ENCODE data around the gene KLF12. TPM values are rescaled to one million over a fixed set of nuclear protein-coding genes. Genes with fewer than 3 reads are reported as not detected.

The KLF12 gene
- total RNA-seq, 1 experiment from 2014 or later = 1.7 TPM

GRCh38 chr13:74114641-74115040, 19.6 kb downstream of the KLF12 start:
- DNase-seq = no peak
- H3K4me3 ChIP-seq = no peak overlapping the region

DNA sequence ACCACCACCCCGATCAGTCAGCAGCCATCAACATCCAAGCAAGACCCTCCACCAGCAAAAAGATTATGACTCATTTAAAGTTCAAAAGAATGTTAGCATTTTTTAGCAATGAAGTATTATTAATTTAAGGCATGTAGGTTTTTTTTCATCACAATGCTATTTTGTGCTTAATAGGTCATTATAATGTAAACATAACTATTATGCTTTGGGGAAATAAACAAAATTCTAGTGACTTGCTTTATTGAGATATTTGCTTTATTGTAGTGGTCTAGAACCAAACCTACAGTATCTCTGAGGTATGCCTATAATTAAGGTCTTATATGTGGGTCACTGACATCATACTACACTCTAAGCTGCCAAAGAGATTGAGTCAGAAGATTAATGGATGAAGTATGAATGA, 20.0 kb downstream of the KLF12 start:
- no peak overlapping the region for H3K4me3 ChIP-seq
- H3K36me3 ChIP-seq = no peaks in the 10 kb centered on the region
- H3K9me3 ChIP-seq = peaks cover 7% of the 10 kb centered on the region; the same call in 1 of the 2 replicates
- peak; percentile 8 for DNase-seq
- no peaks in the 10 kb centered on the region for H3K27me3 ChIP-seq

More at GRCh38 chr13:74114641-74115040, 19.6 kb downstream of the KLF12 start:
- H3K9me3 ChIP-seq = peaks cover 11% of the 10 kb centered on the region
- no peaks in the 10 kb centered on the region for H3K36me3 ChIP-seq
- H3K27me3 ChIP-seq = no peaks in the 10 kb centered on the region

DNA sequence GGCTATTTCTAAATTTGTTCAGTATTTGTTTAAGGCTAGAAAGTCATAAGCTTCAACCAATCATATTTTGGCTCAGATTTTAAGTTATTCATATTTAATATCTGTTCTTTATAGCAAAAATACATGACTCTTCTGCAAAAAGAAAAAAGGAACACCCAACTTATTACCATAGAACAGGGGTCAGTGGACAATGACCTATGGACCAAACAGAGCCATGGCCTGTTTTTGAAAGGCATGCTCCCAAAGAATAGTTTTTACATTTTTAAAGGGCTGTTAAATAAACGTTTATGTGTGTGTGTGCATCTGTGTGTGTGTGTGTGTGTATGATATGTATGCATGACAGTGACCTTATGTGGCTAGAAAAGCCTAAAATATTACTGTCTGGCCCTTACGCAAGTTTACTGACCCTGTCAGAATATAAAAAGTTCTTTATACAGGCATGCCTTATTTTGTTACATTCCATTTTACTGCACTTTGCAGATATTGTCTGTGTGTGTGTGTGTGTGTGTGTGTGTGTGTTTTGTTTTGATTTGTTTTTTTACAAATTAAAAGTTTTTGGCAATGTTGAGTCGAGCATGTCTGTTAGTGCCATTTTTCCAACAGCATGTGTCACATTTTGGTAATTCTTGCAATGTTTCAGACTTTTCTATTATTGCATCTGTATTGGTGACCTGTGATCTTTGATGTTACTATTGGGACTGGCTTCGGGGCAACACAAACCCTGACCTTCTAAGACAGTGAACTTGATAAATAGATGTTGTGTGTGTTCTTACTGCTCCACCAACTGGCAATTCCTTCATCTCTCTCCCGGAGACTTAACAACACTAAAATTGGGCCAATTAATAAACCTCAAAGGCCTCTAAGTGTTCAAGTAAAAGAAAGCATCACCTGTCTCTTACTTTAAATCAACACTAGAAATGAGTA, 22.0 kb downstream of the KLF12 start:
- 0 out of 2 replicates have a peak, but pooled peaks cover 2% of the 10 kb centered on the region for H3K9me3 ChIP-seq
- no peak for DNase-seq
- H3K4me3 ChIP-seq = no peak overlapping the region
- no peaks in the 10 kb centered on the region for H3K36me3 ChIP-seq
- H3K27me3 ChIP-seq = no peaks in the 10 kb centered on the region

- DNase-seq = no peak
- 0 out of 2 replicates have a peak, but pooled peaks cover 2% of the 10 kb centered on the region for H3K9me3 ChIP-seq
- no peak overlapping the region for H3K4me3 ChIP-seq
- H3K36me3 ChIP-seq = no peaks in the 10 kb centered on the region
- no peaks in the 10 kb centered on the region for H3K27me3 ChIP-seq
These were observed 22.8 kb downstream of the KLF12 start for GRCh38 chr13:74111399-74111798.

DNA sequence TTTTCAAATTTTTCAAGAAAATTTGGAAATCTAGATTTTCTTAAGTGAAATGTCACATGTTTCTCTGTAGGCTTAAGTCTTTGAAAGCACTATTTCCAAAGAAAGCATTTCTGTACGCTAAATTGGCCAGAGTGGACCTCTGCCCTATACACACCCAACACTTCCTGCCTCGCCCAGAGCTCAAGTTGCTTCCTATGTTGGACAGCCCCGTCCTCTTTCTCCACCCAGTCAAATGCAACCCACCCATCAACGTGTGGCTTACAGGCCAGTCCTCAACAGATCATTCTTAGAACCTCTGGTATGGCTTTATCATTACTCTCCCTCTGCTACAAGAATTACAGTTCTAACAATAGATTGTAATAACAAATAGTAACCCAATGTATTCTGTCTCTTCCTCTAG, 24.2 kb downstream of the KLF12 start:
- no peak for DNase-seq
- H3K4me3 ChIP-seq = no peak overlapping the region
- H3K27me3 ChIP-seq = no peaks in the 10 kb centered on the region

DNA sequence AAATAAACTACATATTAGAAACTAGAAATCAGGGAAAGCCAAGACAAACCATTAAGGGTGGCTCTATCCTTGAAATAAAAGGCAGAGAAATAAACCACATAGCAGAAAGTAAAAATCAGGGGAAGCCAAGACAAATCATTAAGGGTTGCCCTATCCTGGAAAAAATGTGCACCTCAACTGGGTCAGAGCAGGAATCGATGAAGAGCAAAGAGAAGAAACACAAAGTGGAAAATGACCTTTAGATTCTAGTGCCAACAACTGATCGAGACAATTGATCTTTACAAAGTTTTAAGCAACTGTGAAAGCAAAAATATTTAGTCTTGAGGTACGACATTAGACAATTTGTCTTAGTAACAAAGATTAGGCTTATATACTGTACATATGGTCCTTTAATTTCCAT, 26.6 kb downstream of the KLF12 start:
- no peaks in the 10 kb centered on the region for H3K36me3 ChIP-seq
- no peak for DNase-seq
- no peaks in the 10 kb centered on the region for H3K9me3 ChIP-seq
- no peak overlapping the region for H3K4me3 ChIP-seq
- H3K27me3 ChIP-seq = no peaks in the 10 kb centered on the region

More for the DNA sequence above, 24.2 kb downstream of the KLF12 start:
- no peaks in the 10 kb centered on the region for H3K36me3 ChIP-seq
- no peaks in the 10 kb centered on the region for H3K9me3 ChIP-seq

DNA sequence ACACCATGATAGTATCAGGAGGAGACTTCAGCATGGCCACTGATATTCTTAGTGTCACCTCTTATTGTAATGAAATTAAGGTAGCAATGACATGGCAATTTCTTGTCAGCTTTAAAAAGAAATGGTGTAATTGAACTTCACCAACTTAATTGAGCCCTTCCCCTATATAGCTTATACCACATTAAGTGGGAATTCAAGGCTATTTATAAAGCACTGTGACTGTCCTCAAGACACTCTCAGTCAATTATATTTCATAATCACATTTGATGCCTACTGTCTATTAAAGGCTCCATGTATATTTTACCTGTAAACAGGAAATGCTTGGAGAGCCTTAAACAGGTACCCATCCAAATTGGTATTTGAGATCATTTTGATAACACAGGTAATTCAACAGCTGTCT, 28.3 kb downstream of the KLF12 start:
- no peak for DNase-seq
- Histone ChIP-seq H3K9me3 (peaks cover 9% of the 10 kb centered on the region; the same call in 1 of the 2 replicates), H3K36me3 (no peaks in the 10 kb centered on the region), H3K4me3 (no peak overlapping the region), H3K27me3 (no peaks in the 10 kb centered on the region)

- Histone ChIP-seq H3K9me3 (peaks cover 11% of the 10 kb centered on the region; the same call in 1 of the 2 replicates), H3K27me3 (no peaks in the 10 kb centered on the region), H3K36me3 (no peaks in the 10 kb centered on the region), H3K4me3 (no peak overlapping the region)
- DNase-seq = no peak
These were observed 29.4 kb downstream of the KLF12 start for GRCh38 chr13:74104661-74105275.

DNA sequence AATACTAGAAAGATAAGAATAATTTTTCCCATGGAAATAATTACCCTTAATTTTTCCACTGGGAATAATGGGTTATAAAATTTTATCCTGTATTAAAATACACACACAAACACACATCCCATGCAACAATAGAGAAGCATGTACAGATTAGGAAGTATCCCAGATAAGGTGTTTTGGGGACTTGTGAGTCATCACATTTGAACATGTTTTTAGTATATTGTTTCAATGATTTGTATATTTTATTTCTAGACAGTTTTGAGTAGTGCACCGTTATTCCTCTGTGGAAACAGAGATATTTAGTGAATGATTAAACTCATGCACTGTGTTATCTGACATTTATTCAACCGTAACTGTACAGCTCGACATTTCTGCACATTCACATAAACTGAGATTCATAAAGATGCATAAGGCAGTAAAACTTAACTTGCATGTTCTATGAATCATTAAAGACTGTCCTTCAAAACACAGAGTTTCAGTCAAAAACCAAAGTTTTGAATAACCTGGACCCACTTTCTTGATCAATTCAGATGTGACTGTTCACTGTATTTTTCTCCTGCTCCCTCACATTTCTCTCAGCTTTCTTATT, 30.1 kb downstream of the KLF12 start:
- Histone ChIP-seq H3K27me3 (no peaks in the 10 kb centered on the region), H3K9me3 (peaks cover 11% of the 10 kb centered on the region; the same call in 1 of the 2 replicates), H3K4me3 (no peak overlapping the region), H3K36me3 (no peaks in the 10 kb centered on the region)
- no peak for DNase-seq

DNA sequence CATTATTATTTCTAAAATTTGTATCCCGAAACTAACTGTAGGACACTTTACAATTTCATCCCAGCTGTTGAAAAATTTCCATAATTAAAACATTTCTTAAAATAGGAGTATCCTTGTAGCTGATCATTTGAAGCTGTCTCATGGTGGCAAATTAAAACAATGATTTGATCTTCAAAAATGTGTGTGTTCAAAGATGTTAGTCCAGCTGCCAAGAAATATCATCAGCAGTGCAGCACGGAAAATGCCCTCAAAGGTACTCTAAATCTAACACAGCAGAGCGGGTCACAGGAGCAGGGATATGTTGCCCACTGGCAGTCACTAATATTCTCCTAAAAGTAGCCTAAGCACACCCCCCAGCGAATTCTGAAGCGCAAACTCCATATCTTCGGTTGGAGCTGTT, 31.0 kb downstream of the KLF12 start:
- peaks cover 11% of the 10 kb centered on the region; the same call in 1 of the 2 replicates for H3K9me3 ChIP-seq
- H3K36me3 ChIP-seq = no peaks in the 10 kb centered on the region
- H3K27me3 ChIP-seq = no peaks in the 10 kb centered on the region
- DNase-seq = no peak
- no peak overlapping the region for H3K4me3 ChIP-seq

- no peak for DNase-seq
- H3K27me3 ChIP-seq = no peaks in the 10 kb centered on the region
- no peak overlapping the region for H3K4me3 ChIP-seq
- no peaks in the 10 kb centered on the region for H3K36me3 ChIP-seq
- H3K9me3 ChIP-seq = peaks cover 11% of the 10 kb centered on the region; the same call in 1 of the 2 replicates
These were observed 31.5 kb downstream of the KLF12 start for GRCh38 chr13:74102691-74103090.

GRCh38 chr13:74101436-74101835, 32.8 kb downstream of the KLF12 start:
- Histone ChIP-seq H3K9me3 (peaks cover 11% of the 10 kb centered on the region; the same call in 1 of the 2 replicates), H3K27me3 (no peaks in the 10 kb centered on the region), H3K4me3 (no peak overlapping the region), H3K36me3 (no peaks in the 10 kb centered on the region)
- DNase-seq = no peak

DNA sequence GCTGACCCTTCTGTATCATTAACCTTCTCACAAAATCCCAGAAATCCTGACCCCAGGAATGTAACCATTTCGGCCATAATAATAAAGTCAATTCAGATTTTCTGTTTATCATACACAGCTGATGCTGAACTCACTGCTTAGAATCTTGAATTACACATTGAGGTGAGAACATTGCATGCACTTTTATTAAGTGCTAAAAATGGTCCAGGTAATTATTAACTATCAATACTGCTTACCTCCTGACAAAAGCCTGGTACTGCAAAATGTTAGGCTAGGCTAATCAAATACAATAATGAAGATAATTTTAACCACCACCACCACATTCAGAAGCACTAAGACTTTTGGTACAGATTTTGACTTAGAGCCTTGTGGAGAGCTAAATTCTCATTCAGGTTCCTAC, 36.1 kb downstream of the KLF12 start:
- DNase-seq = no peak
- peaks cover 11% of the 10 kb centered on the region; the same call in 1 of the 2 replicates for H3K9me3 ChIP-seq
- no peaks in the 10 kb centered on the region for H3K27me3 ChIP-seq
- H3K4me3 ChIP-seq = no peak overlapping the region
- H3K36me3 ChIP-seq = no peaks in the 10 kb centered on the region

DNA sequence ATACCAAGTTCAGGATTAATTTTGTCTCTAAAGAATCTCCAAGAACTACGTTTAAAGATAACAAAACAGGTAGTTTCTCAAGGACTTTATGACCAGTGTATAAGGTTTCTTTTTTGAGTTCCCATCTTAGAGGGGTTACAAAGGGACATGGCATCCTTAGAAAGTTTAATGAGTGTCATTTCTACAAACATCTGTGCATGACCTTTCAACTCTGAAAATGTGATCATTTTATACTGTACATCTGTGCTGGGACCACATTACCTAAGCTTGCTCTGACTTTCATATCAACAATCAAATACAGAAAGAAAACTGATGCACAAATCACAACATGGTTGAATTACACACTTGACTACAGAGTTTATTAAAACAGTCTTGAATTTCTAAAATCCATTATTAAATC, 37.1 kb downstream of the KLF12 start:
- Histone ChIP-seq H3K9me3 (peaks cover 11% of the 10 kb centered on the region; the same call in 1 of the 2 replicates), H3K36me3 (no peaks in the 10 kb centered on the region), H3K27me3 (no peaks in the 10 kb centered on the region), H3K4me3 (no peak overlapping the region)
- DNase-seq = no peak

GRCh38 chr13:74093691-74094090, 40.5 kb downstream of the KLF12 start:
- Histone ChIP-seq H3K9me3 (no peaks in the 10 kb centered on the region), H3K27me3 (no peaks in the 10 kb centered on the region), H3K36me3 (no peaks in the 10 kb centered on the region), H3K4me3 (no peak overlapping the region)
- DNase-seq = no peak

- Histone ChIP-seq H3K4me3 (no peak overlapping the region), H3K36me3 (no peaks in the 10 kb centered on the region), H3K9me3 (no peaks in the 10 kb centered on the region), H3K27me3 (no peaks in the 10 kb centered on the region)
- no peak for DNase-seq
These were observed 41.5 kb downstream of the KLF12 start for GRCh38 chr13:74092711-74093110.
